SK-N-SH treated with all-trans-retinoic acid at 6 μM for 48 hours (cell line): ENCODE results near the gene MINPP1.
"Not testable (repeated sequence)": the region's sequence is repeated elsewhere in the genome, so short reads cannot be mapped to it uniquely, and the experiment has no call there.

Source experiments
- ATAC-seq: fragments of 200-7000 bp; cut with Tn5 transposase; 3 replicates; pipeline ENCODE4 v1.9.1; 2020; ENCODE audit warnings: mild to moderate bottlenecking, moderate library complexity
- ARNTL ChIP-seq: fragments of 450-650 bp; formaldehyde crosslinking; IDR thresholded peaks from 2 replicates; pipeline ENCODE4 v1.5.0; 2020; ENCODE audit warnings: low read depth, mild to moderate bottlenecking, moderate library complexity, borderline replicate concordance
- BACH2 ChIP-seq: fragments of 250-450 bp; sonication (Bioruptor Pico); IDR thresholded peaks from 2 replicates; pipeline ENCODE4 v1.9.0; 2021; ENCODE audit warnings: mild to moderate bottlenecking, borderline replicate concordance
- CSDC2 ChIP-seq: fragments of 250-450 bp; sonication (Bioruptor Pico); IDR thresholded peaks from 2 replicates; pipeline ENCODE4 v1.5.0; 2020; ENCODE audit warnings: mild to moderate bottlenecking, moderate library complexity
- CSRNP3 ChIP-seq: fragments of 250-450 bp; sonication (Bioruptor Pico); IDR thresholded peaks from 2 replicates; pipeline ENCODE4 v1.5.1; 2021; ENCODE audit warnings: mild to moderate bottlenecking, moderate library complexity
- ESRRG ChIP-seq: fragments of 250-450 bp; sonication (Bioruptor Pico); IDR thresholded peaks from 2 replicates; pipeline ENCODE4 v1.6.1; 2021; ENCODE audit warnings: mild to moderate bottlenecking
- GLIS3 ChIP-seq: fragments of 250-450 bp; sonication (Bioruptor Pico); IDR thresholded peaks from 2 replicates; pipeline ENCODE4 v1.5.0; 2020; ENCODE audit warnings: mild to moderate bottlenecking, moderate library complexity
- ISL1 ChIP-seq: fragments of 250-450 bp; sonication (Bioruptor Pico); IDR thresholded peaks from 2 replicates; pipeline ENCODE4 v2.1.2; 2022; ENCODE audit warnings: mild to moderate bottlenecking, moderate library complexity
- OSR1 ChIP-seq: fragments of 250-450 bp; sonication (Bioruptor Pico); IDR thresholded peaks from 2 replicates; pipeline ENCODE4 v1.8.0; 2022; ENCODE audit warnings: moderate library complexity, mild to moderate bottlenecking, inconsistent platforms
- SNAI2 ChIP-seq: fragments of 250-450 bp; sonication (Bioruptor Pico); IDR thresholded peaks from 2 replicates; pipeline ENCODE4 v1.5.0; 2020; ENCODE audit warnings: mild to moderate bottlenecking, moderate library complexity
- TCF4 ChIP-seq: fragments of 250-450 bp; sonication (Bioruptor Pico); IDR thresholded peaks from 2 replicates; pipeline ENCODE4 v1.8.0; 2021; ENCODE audit warnings: mild to moderate bottlenecking, moderate library complexity, borderline replicate concordance
- TOX ChIP-seq: fragments of 250-450 bp; sonication (Bioruptor Pico); IDR thresholded peaks from 2 replicates; pipeline ENCODE4 v1.8.0; 2021; ENCODE audit warnings: mild to moderate bottlenecking, moderate library complexity, borderline replicate concordance
- TSHZ2 ChIP-seq: fragments of 250-450 bp; sonication (Bioruptor Pico); IDR thresholded peaks from 2 replicates; pipeline ENCODE4 v1.5.0; 2020; ENCODE audit warnings: mild to moderate bottlenecking, moderate library complexity
- ZC3H10 ChIP-seq: fragments of 250-450 bp; sonication (Bioruptor Pico); IDR thresholded peaks from 2 replicates; pipeline ENCODE4 v1.5.1; 2021; ENCODE audit warnings: mild to moderate bottlenecking, moderate library complexity
- ZFP30 ChIP-seq: fragments of 450-650 bp; formaldehyde crosslinking; IDR thresholded peaks from 2 replicates; pipeline ENCODE4 v1.5.0; 2022; ENCODE audit warnings: mild to moderate bottlenecking, moderate library complexity
- ZNF565 ChIP-seq: fragments of 450-650 bp; formaldehyde crosslinking; conservative IDR thresholded peaks from 2 replicates; pipeline ENCODE4 v1.5.0; 2020; ENCODE audit warnings: low read depth, mild to moderate bottlenecking, moderate library complexity
- ZNF70 ChIP-seq: fragments of 450-650 bp; formaldehyde crosslinking; IDR thresholded peaks from 2 replicates; pipeline ENCODE4 v1.5.0; 2020; ENCODE audit warnings: mild to moderate bottlenecking, moderate library complexity
- ZNF8 ChIP-seq: fragments of 450-650 bp; formaldehyde crosslinking; IDR thresholded peaks from 2 replicates; pipeline ENCODE4 v1.5.0; 2020; ENCODE audit warnings: mild to moderate bottlenecking, moderate library complexity

Gene MINPP1

GRCh38 chr10:87504640-87505365 is at the start of gene MINPP1:
Gene MINPP1, plus strand, starts transcription at chr10:87504893. Its CDS starts 23 bp downstream, at chr10:87504916.
- TF ChIP-seq ZNF70 (CRISPR knock-in tag): 0 out of 2 replicates have a peak, but pooled peaks have one; percentile 19
- TF ChIP-seq CSRNP3: no peak
- ATAC-seq: peak; percentile 97

GRCh38 chr10:87456586-87457220 is 48.0 kb upstream of the MINPP1 start:
- ATAC-seq: peak; percentile 85

GRCh38 chr10:87461751-87462150 is 42.9 kb upstream of the MINPP1 start:
- ATAC-seq: not testable (repeated sequence)

- ATAC-seq: not testable (repeated sequence)
These were observed 37.8 kb upstream of the MINPP1 start for GRCh38 chr10:87466849-87467248.

- not testable (repeated sequence) for ATAC-seq
These were observed 16.0 kb upstream of the MINPP1 start for GRCh38 chr10:87488733-87489132.

GRCh38 chr10:87490285-87490684 is 14.4 kb upstream of the MINPP1 start:
- ATAC-seq: not testable (repeated sequence)

- not testable (repeated sequence) for ATAC-seq
These were observed 12.2 kb upstream of the MINPP1 start for GRCh38 chr10:87492450-87492849.

GRCh38 chr10:87495446-87495845 is 9.2 kb upstream of the MINPP1 start:
- not testable (repeated sequence) for ATAC-seq

- ATAC-seq: not testable (repeated sequence)
These were observed 7.3 kb upstream of the MINPP1 start for GRCh38 chr10:87497386-87497785.

GRCh38 chr10:87498106-87498789 is 6.4 kb upstream of the MINPP1 start:
- ATAC-seq: 0 out of 3 replicates have a peak, but pooled peaks have one; percentile 24

- TF ChIP-seq ZNF565 (CRISPR knock-in tag) (no peak), ISL1 (CRISPR knock-in tag) (0 out of 2 replicates have a peak, but pooled peaks have one; percentile 12), TCF4 (CRISPR knock-in tag) (peak; percentile 24; the same call in 1 of the 2 replicates)
- TF ChIP-seq, all 23 proteins: peak for 2
- ATAC-seq: no peak
These were observed 4.0 kb upstream of the MINPP1 start for GRCh38 chr10:87500646-87501048.

GRCh38 chr10:87503401-87503800 is 1.3 kb upstream of the MINPP1 start:
- no peak for ATAC-seq
- TF ChIP-seq ARNTL (CRISPR knock-in tag) (no peak), SNAI2 (CRISPR knock-in tag) (no peak), CSDC2 (CRISPR knock-in tag) (no peak), BACH2 (CRISPR knock-in tag) (no peak), TSHZ2 (no peak), ZFP30 (CRISPR knock-in tag) (no peak), OSR1 (CRISPR knock-in tag) (no peak), GLIS3 (CRISPR knock-in tag) (no peak), TCF4 (CRISPR knock-in tag) (no peak), ZNF8 (CRISPR knock-in tag) (no peak), ZC3H10 (no peak), ESRRG (CRISPR knock-in tag) (no peak), TOX (CRISPR knock-in tag) (no peak)
